Esophagus squamous epithelium (tissue), 4 donors: ENCODE data around the gene MAP3K5.

Source experiments
- CTCF ChIP-seq, 6 experiments: fragments of 450-650 bp in 4 of 6; fragments of 200-600 bp in 2 of 6; sonication (generic) in 2 of 6; IDR thresholded peaks; one replicate each; pipeline ENCODE4 v1.5.1; 2016 to 2019; ENCODE audit warnings: antibody characterized with exemption in 6 of 6, mild to moderate bottlenecking in 4 of 6, moderate library complexity in 4 of 6
- POLR2A ChIP-seq, 4 donors: fragments of 450-650 bp; IDR thresholded peaks; one replicate each; pipeline ENCODE4 v1.6.1; 2017; ENCODE audit warnings: antibody characterized with exemption in 4 of 4, mild to moderate bottlenecking in 4 of 4, moderate library complexity in 3 of 4

DNA sequence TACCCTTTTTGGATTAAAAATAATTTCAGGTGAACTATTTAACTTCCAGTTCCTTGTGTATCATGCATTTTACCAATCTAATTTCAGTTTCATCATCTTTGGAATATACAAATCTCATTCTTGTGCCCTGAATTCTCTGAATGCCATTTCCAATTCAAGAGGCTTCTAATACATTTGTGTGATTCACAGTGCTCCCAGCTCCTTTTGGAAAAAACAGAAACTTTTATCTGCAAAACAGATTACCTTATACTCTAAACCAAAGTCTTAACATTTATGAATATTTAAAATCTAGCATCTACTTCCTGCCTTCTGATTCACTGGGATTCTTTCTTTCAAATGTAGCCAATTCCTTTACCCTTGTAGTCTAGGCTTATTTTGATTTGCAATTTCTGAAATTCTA, 19.0 kb upstream of the MAP3K5 start:
- TF ChIP-seq CTCF (IDR thresholded peaks at IDR 0.05) (no peak), POLR2A (IDR thresholded peaks at IDR 0.05) (no peak)
